ENCODE measurements around the gene ROCK2.

ROCK2 gene

DNA sequence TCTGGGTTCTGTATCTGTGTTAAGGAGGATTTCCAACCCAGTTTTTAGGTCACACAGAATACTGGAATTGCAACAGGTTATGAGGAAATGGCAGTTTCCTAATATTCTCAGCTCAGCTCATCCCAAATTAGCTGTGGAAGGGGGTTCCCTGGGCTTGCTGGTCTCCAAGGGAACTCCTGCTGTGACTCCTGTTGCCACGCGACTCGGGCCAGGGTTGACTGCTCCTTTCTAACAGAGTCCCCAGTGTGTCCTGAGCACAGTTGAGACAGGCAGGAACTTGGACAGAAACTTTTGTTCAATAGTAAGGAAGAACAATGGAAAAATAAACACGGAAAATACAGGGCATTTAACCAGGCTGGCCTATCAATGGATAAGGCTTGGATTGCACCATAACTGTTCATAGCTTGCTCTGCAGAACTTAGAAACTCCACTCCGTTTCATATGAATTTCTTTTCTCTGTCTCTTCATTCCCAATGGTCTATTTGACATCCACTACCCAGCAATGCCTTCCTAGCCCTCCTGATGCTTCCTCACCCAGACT, 3.8 kb upstream of the ROCK2 start:
- Histone ChIP-seq H3K27me3 (replicated peaks; ENCODE audit: control insufficient read depth, insufficient read depth, low read length) (no peaks in the 10 kb centered on the region), H3K9ac (ENCODE audit: low read length) (peak overlapping the region; percentile 19), H3K4me3 (ENCODE audit: low read length) (peak overlapping the region; percentile 46), H3K4me1 (ENCODE audit: control insufficient read depth, insufficient read depth, low read length) (peaks cover 46% of the 10 kb centered on the region), H3K36me3 (ENCODE audit: control insufficient read depth, insufficient read depth, low read length, severe bottlenecking) (no peaks in the 10 kb centered on the region), H3K9me3 (ENCODE audit: control insufficient read depth, low read length) (no peaks in the 10 kb centered on the region)
- DNase-seq (ENCODE audit: low read depth) = no peak

GRCh38 chr2:11347403-11347959, 3.0 kb upstream of the ROCK2 start:
- Histone ChIP-seq H3K4me1 (ENCODE audit: control insufficient read depth, insufficient read depth, low read length) (peaks cover 38% of the 10 kb centered on the region), H3K4me3 (ENCODE audit: low read length) (no peak overlapping the region), H3K9me3 (ENCODE audit: control insufficient read depth, low read length) (no peaks in the 10 kb centered on the region), H3K36me3 (ENCODE audit: control insufficient read depth, insufficient read depth, low read length, severe bottlenecking) (no peaks in the 10 kb centered on the region), H3K9ac (ENCODE audit: low read length) (no peak overlapping the region), H3K27me3 (replicated peaks; ENCODE audit: control insufficient read depth, insufficient read depth, low read length) (no peaks in the 10 kb centered on the region)
- no peak for DNase-seq (ENCODE audit: low read depth)

DNA sequence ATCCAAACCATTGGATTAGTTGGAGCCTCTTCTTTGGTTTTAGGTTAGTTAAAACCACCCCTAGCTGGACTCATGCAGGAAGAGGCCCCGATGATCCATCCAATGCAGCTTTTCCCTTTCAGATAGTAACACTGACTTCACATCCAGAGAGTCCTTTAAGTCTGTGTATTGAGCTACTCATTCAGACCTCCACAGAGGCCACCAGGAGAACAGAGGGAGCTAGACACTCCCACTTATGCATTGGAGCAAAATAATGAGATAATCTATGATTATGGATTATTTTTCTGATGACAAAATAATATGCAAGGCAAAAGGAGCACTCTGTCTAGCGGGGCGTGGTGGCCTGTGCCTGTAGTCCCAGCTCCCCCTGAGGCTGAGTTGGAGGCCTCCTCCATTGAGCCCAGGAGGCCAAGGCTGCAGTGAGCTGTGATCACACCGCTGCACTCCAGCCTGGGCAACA, 1.6 kb upstream of the ROCK2 start:
- Histone ChIP-seq H3K4me1 (ENCODE audit: control insufficient read depth, insufficient read depth, low read length) (peaks cover 46% of the 10 kb centered on the region), H3K27me3 (replicated peaks; ENCODE audit: control insufficient read depth, insufficient read depth, low read length) (no peaks in the 10 kb centered on the region), H3K9me3 (ENCODE audit: control insufficient read depth, low read length) (no peaks in the 10 kb centered on the region), H3K9ac (ENCODE audit: low read length) (peak overlapping the region; percentile 98), H3K36me3 (ENCODE audit: control insufficient read depth, insufficient read depth, low read length, severe bottlenecking) (no peaks in the 10 kb centered on the region), H3K4me3 (ENCODE audit: low read length) (peak overlapping the region; percentile 88)
- no peak for DNase-seq (ENCODE audit: low read depth)

DNA sequence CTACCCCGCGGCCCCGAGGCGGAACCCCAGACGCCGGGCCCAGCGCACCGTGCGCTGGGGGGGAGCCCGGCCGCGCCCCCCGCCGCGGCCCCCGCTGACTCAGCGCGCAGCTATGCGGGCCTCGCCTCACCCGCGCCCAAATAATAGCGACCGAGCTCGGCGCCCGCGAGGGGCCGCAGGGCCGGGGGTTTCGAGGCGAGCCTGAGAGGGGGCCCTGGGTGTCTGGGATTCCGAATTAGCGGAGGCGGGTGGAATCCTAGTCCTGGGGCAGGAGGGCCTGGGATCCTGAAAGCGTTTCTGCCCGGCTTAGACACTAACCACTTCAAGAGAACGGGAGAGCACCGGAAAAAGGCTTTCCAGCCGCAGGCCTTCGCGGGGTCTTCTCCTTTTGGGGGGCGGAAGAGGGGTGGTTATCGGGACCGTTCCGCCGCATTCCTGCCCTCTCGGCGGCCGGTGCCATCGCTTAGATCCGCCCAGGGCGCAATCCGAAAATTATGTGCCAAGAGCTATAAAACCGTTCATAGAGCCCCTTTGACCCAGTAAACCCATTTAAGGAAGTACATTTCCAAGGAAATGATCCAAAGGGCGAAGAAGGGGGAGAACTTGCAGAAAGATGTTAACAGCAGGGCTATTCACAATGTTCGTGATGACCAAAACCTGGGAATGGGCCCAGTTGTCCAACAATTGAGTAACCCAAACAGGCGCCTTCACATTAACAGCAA, 681 bp upstream of the ROCK2 start:
- no peaks in the 10 kb centered on the region for H3K27me3 ChIP-seq (replicated peaks; ENCODE audit: control insufficient read depth, insufficient read depth, low read length)
- H3K9ac ChIP-seq (ENCODE audit: low read length) = peak overlapping the region; percentile 98
- peaks cover 55% of the 10 kb centered on the region for H3K4me1 ChIP-seq (ENCODE audit: control insufficient read depth, insufficient read depth, low read length)
- peak overlapping the region; percentile 88 for H3K4me3 ChIP-seq (ENCODE audit: low read length)
- H3K9me3 ChIP-seq (ENCODE audit: control insufficient read depth, low read length) = no peaks in the 10 kb centered on the region
- DNase-seq (ENCODE audit: low read depth) = peak; percentile 82
- H3K36me3 ChIP-seq (ENCODE audit: control insufficient read depth, insufficient read depth, low read length, severe bottlenecking) = no peaks in the 10 kb centered on the region

DNA sequence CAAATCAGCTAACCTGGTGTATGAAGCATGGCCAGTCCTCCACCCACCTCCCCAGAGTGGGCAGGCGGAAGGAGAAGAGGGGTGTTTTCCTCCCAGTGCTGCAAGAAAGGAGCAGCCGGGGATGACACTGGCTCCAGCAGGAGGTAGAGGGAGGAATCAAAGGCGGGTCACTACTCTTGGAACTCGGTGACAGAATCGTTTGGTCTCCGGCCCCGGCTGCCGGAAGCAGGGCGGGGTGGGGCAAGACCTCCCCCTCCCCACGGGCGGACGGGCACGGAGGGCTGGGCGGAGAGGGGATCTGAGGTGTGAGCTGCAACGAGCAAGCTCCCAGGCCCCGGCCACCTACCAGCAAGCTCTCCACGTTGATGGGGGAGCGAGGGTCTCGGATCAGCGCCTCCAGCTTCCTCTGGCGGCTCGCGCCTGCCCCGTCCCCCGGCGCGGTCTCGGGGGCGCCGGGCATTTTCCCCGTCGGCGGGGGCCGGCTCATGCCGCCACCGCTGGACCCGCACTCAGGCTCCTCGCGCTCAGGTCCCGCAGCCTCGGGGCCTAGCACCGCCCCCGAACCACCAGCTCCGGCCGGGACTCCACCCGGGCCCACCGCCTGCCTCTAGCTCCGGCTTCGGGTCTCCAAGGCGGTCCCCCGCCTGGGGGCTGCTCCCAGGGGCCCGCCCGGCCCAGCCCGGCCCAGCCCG, 640 bp downstream of the ROCK2 start:
- H3K36me3 ChIP-seq (ENCODE audit: control insufficient read depth, insufficient read depth, low read length, severe bottlenecking) = no peaks in the 10 kb centered on the region
- peak overlapping the region; percentile 95 for H3K4me3 ChIP-seq (ENCODE audit: low read length)
- H3K27me3 ChIP-seq (replicated peaks; ENCODE audit: control insufficient read depth, insufficient read depth, low read length) = no peaks in the 10 kb centered on the region
- no peaks in the 10 kb centered on the region for H3K9me3 ChIP-seq (ENCODE audit: control insufficient read depth, low read length)
- peak overlapping the region; percentile 98 for H3K9ac ChIP-seq (ENCODE audit: low read length)
- H3K4me1 ChIP-seq (ENCODE audit: control insufficient read depth, insufficient read depth, low read length) = peaks cover 64% of the 10 kb centered on the region
- DNase-seq (ENCODE audit: low read depth) = peak; percentile 58

DNA sequence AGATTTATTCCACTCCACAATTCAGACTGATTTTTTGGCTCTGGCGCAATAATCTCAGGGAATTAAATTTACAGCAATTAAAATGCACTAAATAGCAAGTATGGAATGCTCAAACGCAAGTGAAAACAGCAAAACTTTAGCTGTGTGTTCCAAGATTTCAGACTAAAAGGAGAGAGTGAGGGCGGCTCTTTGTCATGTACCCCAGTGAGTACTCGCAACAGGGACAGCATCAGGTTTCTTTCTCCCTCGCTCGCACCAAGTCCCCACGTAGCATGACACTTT, 1.1 kb downstream of the ROCK2 start:
- Histone ChIP-seq H3K4me1 (ENCODE audit: control insufficient read depth, insufficient read depth, low read length) (peaks cover 64% of the 10 kb centered on the region), H3K4me3 (ENCODE audit: low read length) (peak overlapping the region; percentile 95), H3K9me3 (ENCODE audit: control insufficient read depth, low read length) (no peaks in the 10 kb centered on the region), H3K9ac (ENCODE audit: low read length) (peak overlapping the region; percentile 98), H3K27me3 (replicated peaks; ENCODE audit: control insufficient read depth, insufficient read depth, low read length) (no peaks in the 10 kb centered on the region), H3K36me3 (ENCODE audit: control insufficient read depth, insufficient read depth, low read length, severe bottlenecking) (no peaks in the 10 kb centered on the region)
- no peak for DNase-seq (ENCODE audit: low read depth)

DNA sequence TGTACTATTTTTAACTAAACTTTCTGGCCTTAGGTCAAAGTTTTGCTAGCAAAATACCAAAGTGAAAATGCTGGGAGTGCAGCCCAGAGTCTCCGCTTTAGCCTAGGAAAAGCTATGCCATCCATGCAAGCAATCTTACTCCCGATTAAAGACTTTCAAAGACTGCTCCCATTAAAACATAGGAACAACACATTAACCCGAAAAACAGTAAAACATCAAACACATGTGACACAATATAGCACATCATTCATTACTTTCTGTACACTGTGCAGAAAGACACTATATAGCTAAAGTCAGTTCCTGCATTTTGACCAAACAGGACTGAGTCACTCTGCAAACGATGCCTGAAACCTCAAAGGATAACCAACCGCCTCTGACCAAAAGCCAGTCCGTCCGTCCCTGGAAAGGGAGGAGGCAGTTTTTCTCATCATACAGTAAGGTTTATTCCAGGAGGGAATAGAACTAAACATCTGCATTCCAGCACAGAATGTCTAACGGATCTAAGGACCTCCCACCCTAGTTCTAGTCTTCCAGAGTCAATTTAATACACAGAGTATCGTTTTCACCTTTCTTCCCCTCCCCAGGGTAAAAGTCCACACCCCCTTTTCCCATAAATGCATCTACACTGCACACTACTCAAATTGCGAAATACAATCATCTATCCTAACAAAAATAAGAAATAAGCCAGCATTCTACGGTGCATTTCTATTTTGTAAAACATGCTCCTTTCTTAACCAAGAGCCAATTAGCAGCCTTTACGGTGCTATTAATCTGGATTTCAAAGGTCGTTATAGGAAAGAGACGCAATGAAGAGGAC, 1.7 kb downstream of the ROCK2 start:
- Histone ChIP-seq H3K9me3 (ENCODE audit: control insufficient read depth, low read length) (no peaks in the 10 kb centered on the region), H3K36me3 (ENCODE audit: control insufficient read depth, insufficient read depth, low read length, severe bottlenecking) (no peaks in the 10 kb centered on the region), H3K4me3 (ENCODE audit: low read length) (peak overlapping the region; percentile 95), H3K4me1 (ENCODE audit: control insufficient read depth, insufficient read depth, low read length) (peaks cover 58% of the 10 kb centered on the region), H3K9ac (ENCODE audit: low read length) (peak overlapping the region; percentile 98), H3K27me3 (replicated peaks; ENCODE audit: control insufficient read depth, insufficient read depth, low read length) (no peaks in the 10 kb centered on the region)
- DNase-seq (ENCODE audit: low read depth) = peak; percentile 84

DNA sequence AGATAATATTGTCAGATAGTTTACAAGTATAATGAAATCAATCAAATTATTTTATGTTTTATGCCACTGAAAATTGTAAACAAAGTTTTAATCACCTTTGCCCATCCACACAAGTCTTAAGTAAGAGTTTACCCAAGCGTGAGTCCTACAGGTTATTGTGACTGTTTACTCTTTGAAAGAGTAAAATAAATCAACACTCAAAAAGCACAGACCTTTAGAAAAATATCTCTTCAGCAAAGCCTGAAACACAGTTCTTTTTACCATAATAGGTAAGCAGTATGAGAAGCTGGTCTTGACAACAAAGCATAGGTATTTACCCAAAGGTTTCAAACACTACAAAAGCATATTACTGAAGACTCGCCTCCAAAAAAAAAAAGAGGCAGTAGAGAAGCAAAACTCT, 3.7 kb downstream of the ROCK2 start:
- H3K36me3 ChIP-seq (ENCODE audit: control insufficient read depth, insufficient read depth, low read length, severe bottlenecking) = peaks cover 3% of the 10 kb centered on the region
- peak overlapping the region; percentile 95 for H3K4me3 ChIP-seq (ENCODE audit: low read length)
- peaks cover 42% of the 10 kb centered on the region for H3K4me1 ChIP-seq (ENCODE audit: control insufficient read depth, insufficient read depth, low read length)
- peak overlapping the region; percentile 98 for H3K9ac ChIP-seq (ENCODE audit: low read length)
- no peaks in the 10 kb centered on the region for H3K27me3 ChIP-seq (replicated peaks; ENCODE audit: control insufficient read depth, insufficient read depth, low read length)
- no peak for DNase-seq (ENCODE audit: low read depth)
- H3K9me3 ChIP-seq (ENCODE audit: control insufficient read depth, low read length) = no peaks in the 10 kb centered on the region

DNA sequence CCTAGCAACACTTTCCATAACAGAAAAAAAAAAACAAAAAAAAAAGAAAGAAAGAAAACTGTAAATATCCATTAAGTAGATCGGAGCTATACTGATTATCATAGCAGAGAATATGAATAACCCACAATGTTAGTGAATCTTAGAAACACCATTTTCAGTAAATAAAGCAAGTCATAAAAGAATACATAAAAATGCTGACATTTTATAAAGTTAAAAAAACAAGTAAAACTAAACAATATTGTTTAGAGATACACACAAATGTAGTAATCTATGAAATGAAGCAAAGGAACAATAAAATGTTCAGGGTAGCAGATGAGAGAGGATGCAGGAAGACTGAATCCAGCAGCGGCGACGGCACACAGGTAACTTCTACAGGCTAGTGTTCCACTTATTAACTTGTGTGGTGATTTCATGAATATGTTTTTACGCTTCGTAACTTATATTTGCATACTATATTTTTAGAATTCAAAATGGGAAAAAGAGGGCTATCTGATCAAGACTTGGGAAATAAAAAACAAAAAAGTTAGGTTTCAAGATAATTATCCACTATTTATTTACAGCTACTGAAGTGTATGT, 4.8 kb downstream of the ROCK2 start:
- no peak for DNase-seq (ENCODE audit: low read depth)
- Histone ChIP-seq H3K27me3 (replicated peaks; ENCODE audit: control insufficient read depth, insufficient read depth, low read length) (no peaks in the 10 kb centered on the region), H3K9ac (ENCODE audit: low read length) (peak overlapping the region; percentile 7), H3K4me1 (ENCODE audit: control insufficient read depth, insufficient read depth, low read length) (peaks cover 46% of the 10 kb centered on the region), H3K36me3 (ENCODE audit: control insufficient read depth, insufficient read depth, low read length, severe bottlenecking) (peaks cover 3% of the 10 kb centered on the region), H3K9me3 (ENCODE audit: control insufficient read depth, low read length) (no peaks in the 10 kb centered on the region), H3K4me3 (ENCODE audit: low read length) (peak overlapping the region; percentile 95)

DNA sequence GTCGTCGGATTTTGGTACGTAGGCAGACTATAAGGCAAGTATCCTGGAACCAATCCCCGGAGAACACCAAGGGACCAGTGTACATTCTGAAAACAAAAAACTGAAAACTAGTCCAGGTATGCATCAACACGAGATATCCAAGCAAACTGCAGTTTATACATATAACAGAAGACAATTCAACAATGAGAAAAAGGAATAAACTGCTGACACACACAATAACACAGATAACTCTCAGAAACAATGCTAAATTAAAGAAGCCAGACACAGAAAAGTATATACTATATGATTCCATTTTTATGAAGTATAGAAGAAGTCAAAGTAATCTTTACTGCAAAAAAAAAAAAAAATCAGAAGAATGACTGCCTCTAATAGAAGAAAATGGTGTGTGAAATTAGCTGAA, 5.9 kb downstream of the ROCK2 start:
- peaks cover 3% of the 10 kb centered on the region for H3K36me3 ChIP-seq (ENCODE audit: control insufficient read depth, insufficient read depth, low read length, severe bottlenecking)
- H3K27me3 ChIP-seq (replicated peaks; ENCODE audit: control insufficient read depth, insufficient read depth, low read length) = no peaks in the 10 kb centered on the region
- DNase-seq (ENCODE audit: low read depth) = no peak
- H3K9ac ChIP-seq (ENCODE audit: low read length) = no peak overlapping the region
- H3K4me3 ChIP-seq (ENCODE audit: low read length) = no peak overlapping the region
- no peaks in the 10 kb centered on the region for H3K9me3 ChIP-seq (ENCODE audit: control insufficient read depth, low read length)
- peaks cover 54% of the 10 kb centered on the region for H3K4me1 ChIP-seq (ENCODE audit: control insufficient read depth, insufficient read depth, low read length)
